GM23248 (cell line): ENCODE results near the gene WRNIP1.

Source experiments
- EZH2 ChIP-seq: fragments of 200-600 bp; sonication (generic); IDR thresholded peaks from 2 replicates; pipeline ENCODE4 v1.6.1; 2018; ENCODE audit warnings: antibody characterized with exemption, mild to moderate bottlenecking; ENCODE audit not compliant: insufficient read depth, poor library complexity, severe bottlenecking
- EZH2phosphoT487 ChIP-seq: fragments of 200-600 bp; sonication (generic); IDR thresholded peaks from 2 replicates; pipeline ENCODE4 v1.6.1; 2018; ENCODE audit warnings: antibody characterized with exemption, moderate library complexity, mild to moderate bottlenecking, low read depth; ENCODE audit not compliant: insufficient read depth

GRCh38 chr6:2826131-2826530 is 60.9 kb downstream of the WRNIP1 start:
- no peak for TF ChIP-seq EZH2
- no peak for TF ChIP-seq EZH2phosphoT487
